K562 (cell line): ENCODE measurements around the gene ENG. TPM values are rescaled to one million over a fixed set of nuclear protein-coding genes. Genes with fewer than 3 reads are reported as not detected.

Experiments used
- ATF7 ChIP-seq: fragments of 450-650 bp; IDR thresholded peaks from 2 replicates; pipeline ENCODE4 v1.7.1; 2014; ENCODE audit warnings: mild to moderate bottlenecking, moderate library complexity
- CUX1 ChIP-seq: fragments of 200-800 bp; sonication (Bioruptor generic); IDR thresholded peaks from 2 replicates; pipeline ENCODE4 v1.6.1; 2016; ENCODE audit warnings: missing genetic modification characterization, missing compliant biosample characterization
- E2F3 ChIP-seq: fragments of 250-450 bp; sonication (Bioruptor Pico); IDR thresholded peaks from 2 replicates; pipeline ENCODE4 v1.4.0; 2020; ENCODE audit warnings: mild to moderate bottlenecking
- FOXJ3 ChIP-seq: sonication (generic); formaldehyde crosslinking; IDR thresholded peaks from 2 replicates; pipeline ENCODE4 v1.4.0; 2020; ENCODE audit warnings: mild to moderate bottlenecking, missing genetic modification reagents
- FOXO4 ChIP-seq: fragments of 450-650 bp; formaldehyde crosslinking; IDR thresholded peaks from 2 replicates; pipeline ENCODE4 v1.4.0; 2020; ENCODE audit warnings: mild to moderate bottlenecking, moderate library complexity
- GTF2A2 ChIP-seq: IDR thresholded peaks from 2 replicates; pipeline ENCODE4 v1.6.1; 2016; ENCODE audit warnings: mild to moderate bottlenecking, missing genetic modification characterization, missing compliant biosample characterization
- HIVEP1 ChIP-seq: fragments of 250-450 bp; sonication (Bioruptor Pico); IDR thresholded peaks from 2 replicates; pipeline ENCODE4 v1.4.0; 2020; ENCODE audit warnings: mild to moderate bottlenecking
- HMG20B ChIP-seq: fragments of 250-450 bp; sonication (Bioruptor Pico); IDR thresholded peaks from 2 replicates; pipeline ENCODE4 v1.5.0; 2021; ENCODE audit warnings: mild to moderate bottlenecking
- KAT8 ChIP-seq: fragments of 450-650 bp; IDR thresholded peaks from 2 replicates; pipeline ENCODE4 v1.6.1; 2016; ENCODE audit warnings: low read depth, mild to moderate bottlenecking
- LARP7 ChIP-seq: fragments of 450-650 bp; IDR thresholded peaks from 2 replicates; pipeline ENCODE4 v1.6.1; 2016
- POLR2A ChIP-seq: fragments of 450-650 bp; conservative IDR thresholded peaks from 2 replicates; pipeline ENCODE4 v1.6.1; 2016
- POLR2G ChIP-seq: fragments of 200-400 bp; formaldehyde crosslinking; IDR thresholded peaks from 2 replicates; pipeline ENCODE4 v1.6.1; 2017; ENCODE audit warnings: low read depth, mild to moderate bottlenecking, antibody characterized with exemption, low read length, moderate library complexity
- TRIM24 ChIP-seq, 2 experiments: fragments of 450-650 bp; IDR thresholded peaks; 2 replicates each; pipeline ENCODE4 v1.6.1; 2016
- ZBTB7A ChIP-seq: IDR thresholded peaks from 2 replicates; pipeline ENCODE4 v1.6.1; 2011; ENCODE audit warnings: low read depth, mild to moderate bottlenecking, low read length, moderate library complexity, borderline replicate concordance; ENCODE audit not compliant: control insufficient read depth
- ZKSCAN3 ChIP-seq: fragments of 250-450 bp; sonication (Bioruptor Pico); IDR thresholded peaks from 2 replicates; pipeline ENCODE4 v1.4.0; 2020
- ZNF134 ChIP-seq: fragments of 250-450 bp; sonication (Bioruptor Pico); conservative IDR thresholded peaks from 2 replicates; pipeline ENCODE4 v1.4.0; 2020
- ZNF445 ChIP-seq: fragments of 250-450 bp; sonication (Bioruptor Pico); IDR thresholded peaks from 2 replicates; pipeline ENCODE4 v1.4.0; 2020; ENCODE audit warnings: low read depth, mild to moderate bottlenecking, moderate library complexity
- ZNF696 ChIP-seq: fragments of 250-450 bp; sonication (Bioruptor Pico); conservative IDR thresholded peaks from 2 replicates; pipeline ENCODE4 v1.4.0; 2020; ENCODE audit warnings: mild to moderate bottlenecking, moderate library complexity
- polyA plus RNA-seq, 8 experiments: library from polyadenylated mRNA; depleted of rRNA in 4 of 8; stranded (reverse) in 5 of 8; unstranded in 3 of 8; fragments of >200 nt; fragmentation: Nextera tagmentation in 2 of 8; fragmentation: Illumina TruSeq in 1 of 8; extraction: Ambion mirVana in 2 of 8; extraction: Trizol in 1 of 8; gene quantifications; 2 replicates each; pipeline versions ENCODE4 v1.2.1 to v1.2.3, GENCODE V29; 2011 to 2014; ENCODE audit warnings: inconsistent platforms in 1 of 8, missing spikeins in 1 of 8
- total RNA-seq, 7 experiments: library from RNA; depleted of rRNA in 6 of 7; stranded (reverse); fragments of >200 nt in 6 of 7; fragmentation: Illumina TruSeq in 2 of 7; extraction: Trizol in 2 of 7; gene quantifications; 2 replicates each; pipeline versions ENCODE4 v1.2.1 to v1.2.3, GENCODE V29; 2011 to 2021; ENCODE audit warnings: low replicate concordance in 1 of 7
- TF ChIP-seq, protein P1 (sequence below): sonication (generic); formaldehyde crosslinking; IDR thresholded peaks from 2 replicates; pipeline ENCODE4 v1.8.1; 2022; ENCODE audit warnings: missing genetic modification reagents
- TF ChIP-seq, protein P2 (sequence below): fragments of 450-650 bp; IDR thresholded peaks from 2 replicates; pipeline ENCODE4 v1.6.1; 2016
- TF ChIP-seq, protein P3 (sequence below): sonication (generic); formaldehyde crosslinking; IDR thresholded peaks from 2 replicates; pipeline ENCODE4 v1.8.1; 2023; ENCODE audit warnings: mild to moderate bottlenecking, missing genetic modification reagents

ENG gene
- total and polyA plus RNA-seq, 9 of the 15 experiments (the other 6 are each of a cell fraction or from before 2014, with no cell fraction given), result 0.04 to 0.40 (median 0.14) TPM; not detected in 1

DNA sequence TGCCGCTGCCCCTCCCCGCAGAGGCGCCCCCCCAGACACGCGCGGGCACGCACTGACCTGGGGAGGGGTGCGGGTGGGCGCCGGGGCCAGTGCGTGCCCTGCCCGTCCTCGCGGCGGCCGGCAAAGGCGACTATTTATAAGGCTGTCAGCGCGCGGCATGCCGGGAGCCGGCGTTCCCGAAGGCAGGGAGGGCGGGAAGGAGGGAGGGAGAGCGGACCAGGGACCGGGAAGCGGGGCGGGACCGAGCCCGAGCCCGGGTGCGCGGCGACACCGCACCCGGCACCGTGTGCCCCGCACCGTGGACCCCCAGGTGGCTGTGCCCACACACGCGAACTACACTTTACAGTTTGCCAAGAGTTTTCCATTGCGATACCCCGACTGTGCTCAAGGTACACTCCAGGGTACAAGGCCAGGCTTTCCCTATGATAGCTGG is 23.1 kb upstream of the ENG start, which contains the start of gene AK1 (continued):
- TF ChIP-seq, protein P1, sequence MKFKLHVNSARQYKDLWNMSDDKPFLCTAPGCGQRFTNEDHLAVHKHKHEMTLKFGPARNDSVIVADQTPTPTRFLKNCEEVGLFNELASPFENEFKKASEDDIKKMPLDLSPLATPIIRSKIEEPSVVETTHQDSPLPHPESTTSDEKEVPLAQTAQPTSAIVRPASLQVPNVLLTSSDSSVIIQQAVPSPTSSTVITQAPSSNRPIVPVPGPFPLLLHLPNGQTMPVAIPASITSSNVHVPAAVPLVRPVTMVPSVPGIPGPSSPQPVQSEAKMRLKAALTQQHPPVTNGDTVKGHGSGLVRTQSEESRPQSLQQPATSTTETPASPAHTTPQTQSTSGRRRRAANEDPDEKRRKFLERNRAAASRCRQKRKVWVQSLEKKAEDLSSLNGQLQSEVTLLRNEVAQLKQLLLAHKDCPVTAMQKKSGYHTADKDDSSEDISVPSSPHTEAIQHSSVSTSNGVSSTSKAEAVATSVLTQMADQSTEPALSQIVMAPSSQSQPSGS (CRISPR knock-in tag), result no peak
- peak; percentile 78; the same call in 1 of the 2 replicates for TF ChIP-seq GTF2A2 (tag)
- TF ChIP-seq FOXJ3 (CRISPR knock-in tag), result no peak
- TF ChIP-seq KAT8, result no peak
- TF ChIP-seq TRIM24 (IDR thresholded peaks at IDR 0.05), result no peak
- no peak for TF ChIP-seq ZNF134 (CRISPR knock-in tag)
- TF ChIP-seq LARP7, result no peak
- TF ChIP-seq, protein P2, sequence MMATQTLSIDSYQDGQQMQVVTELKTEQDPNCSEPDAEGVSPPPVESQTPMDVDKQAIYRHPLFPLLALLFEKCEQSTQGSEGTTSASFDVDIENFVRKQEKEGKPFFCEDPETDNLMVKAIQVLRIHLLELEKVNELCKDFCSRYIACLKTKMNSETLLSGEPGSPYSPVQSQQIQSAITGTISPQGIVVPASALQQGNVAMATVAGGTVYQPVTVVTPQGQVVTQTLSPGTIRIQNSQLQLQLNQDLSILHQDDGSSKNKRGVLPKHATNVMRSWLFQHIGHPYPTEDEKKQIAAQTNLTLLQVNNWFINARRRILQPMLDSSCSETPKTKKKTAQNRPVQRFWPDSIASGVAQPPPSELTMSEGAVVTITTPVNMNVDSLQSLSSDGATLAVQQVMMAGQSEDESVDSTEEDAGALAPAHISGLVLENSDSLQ, result peak; percentile 47
- TF ChIP-seq HIVEP1, result no peak
- TF ChIP-seq POLR2G, result peak; percentile 90
- TF ChIP-seq E2F3 (CRISPR knock-in tag), result 0 out of 2 replicates have a peak, but pooled peaks have one; percentile 16
- no peak for TF ChIP-seq ZKSCAN3
- TF ChIP-seq ZNF445 (CRISPR knock-in tag), result no peak
- TF ChIP-seq CUX1 (CRISPR knock-in tag), result no peak
- TF ChIP-seq, protein P3, sequence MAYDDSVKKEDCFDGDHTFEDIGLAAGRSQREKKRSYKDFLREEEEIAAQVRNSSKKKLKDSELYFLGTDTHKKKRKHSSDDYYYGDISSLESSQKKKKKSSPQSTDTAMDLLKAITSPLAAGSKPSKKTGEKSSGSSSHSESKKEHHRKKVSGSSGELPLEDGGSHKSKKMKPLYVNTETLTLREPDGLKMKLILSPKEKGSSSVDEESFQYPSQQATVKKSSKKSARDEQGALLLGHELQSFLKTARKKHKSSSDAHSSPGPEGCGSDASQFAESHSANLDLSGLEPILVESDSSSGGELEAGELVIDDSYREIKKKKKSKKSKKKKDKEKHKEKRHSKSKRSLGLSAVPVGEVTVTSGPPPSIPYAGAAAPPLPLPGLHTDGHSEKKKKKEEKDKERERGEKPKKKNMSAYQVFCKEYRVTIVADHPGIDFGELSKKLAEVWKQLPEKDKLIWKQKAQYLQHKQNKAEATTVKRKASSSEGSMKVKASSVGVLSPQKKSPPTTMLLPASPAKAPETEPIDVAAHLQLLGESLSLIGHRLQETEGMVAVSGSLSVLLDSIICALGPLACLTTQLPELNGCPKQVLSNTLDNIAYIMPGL (CRISPR knock-in tag), result no peak
- no peak for TF ChIP-seq ZNF696 (CRISPR knock-in tag)
- no peak for TF ChIP-seq FOXO4
- TF ChIP-seq HMG20B (CRISPR knock-in tag), result no peak
- peak; percentile 82; the same call in 1 of the 2 replicates for TF ChIP-seq ZBTB7A
- TF ChIP-seq ATF7, result peak; percentile 52
- TF ChIP-seq POLR2A, result peak; percentile 55; the same call in 1 of the 2 replicates
